ENCODE data around the gene ADAP1.

GRCh38 chr7:960269-960871 is 5.9 kb upstream of the ADAP1 start:
- no peak for TF ChIP-seq EZH2 (IDR thresholded peaks at IDR 0.05; ENCODE audit: insufficient read depth, poor library complexity, severe bottlenecking)
- TF ChIP-seq EZH2phosphoT487 (IDR thresholded peaks at IDR 0.05; ENCODE audit: insufficient read depth, low read depth), result no peak
